Subcutaneous abdominal adipose tissue (tissue), 5 donors: ENCODE data around the gene FBN2.

Source experiments
- H3K27ac ChIP-seq: one replicate; pipeline ENCODE4 v1.7.0; 2013; ENCODE audit warnings: low read depth, mild to moderate bottlenecking, inconsistent platforms, low read length, moderate library complexity
- H3K27me3 ChIP-seq, 5 donors: one replicate each; pipeline ENCODE4 v1.7.0; 2013; ENCODE audit warnings: low read length in 5 of 5, inconsistent platforms in 1 of 5; ENCODE audit not compliant: control insufficient read depth in 5 of 5, insufficient read depth in 4 of 5
- H3K36me3 ChIP-seq, 5 donors: one replicate each; pipeline ENCODE4 v1.7.0; 2013; ENCODE audit warnings: low read length in 5 of 5; ENCODE audit not compliant: control insufficient read depth in 5 of 5, insufficient read depth in 5 of 5
- H3K4me1 ChIP-seq, 5 donors: one replicate each; pipeline ENCODE4 v1.7.0; 2013; ENCODE audit warnings: low read length in 5 of 5, mild to moderate bottlenecking in 3 of 5, moderate library complexity in 1 of 5; ENCODE audit not compliant: control insufficient read depth in 5 of 5, insufficient read depth in 5 of 5
- H3K4me3 ChIP-seq, 5 donors: one replicate each; pipeline ENCODE4 v1.7.0; 2013; ENCODE audit warnings: low read length in 5 of 5, low read depth in 1 of 5
- H3K9ac ChIP-seq, 5 donors: one replicate each; pipeline ENCODE4 v1.7.0; 2013; ENCODE audit warnings: low read length in 5 of 5, mild to moderate bottlenecking in 4 of 5, moderate library complexity in 3 of 5
- H3K9me3 ChIP-seq, 5 donors: one replicate each; pipeline ENCODE4 v1.7.0; 2013; ENCODE audit warnings: low read length in 5 of 5; ENCODE audit not compliant: control insufficient read depth in 5 of 5
- donor health status: healthy.
- donor health status: healthy.
- donor health status: healthy.
- donor health status: healthy.
- donor health status: healthy.

FBN2 gene

DNA sequence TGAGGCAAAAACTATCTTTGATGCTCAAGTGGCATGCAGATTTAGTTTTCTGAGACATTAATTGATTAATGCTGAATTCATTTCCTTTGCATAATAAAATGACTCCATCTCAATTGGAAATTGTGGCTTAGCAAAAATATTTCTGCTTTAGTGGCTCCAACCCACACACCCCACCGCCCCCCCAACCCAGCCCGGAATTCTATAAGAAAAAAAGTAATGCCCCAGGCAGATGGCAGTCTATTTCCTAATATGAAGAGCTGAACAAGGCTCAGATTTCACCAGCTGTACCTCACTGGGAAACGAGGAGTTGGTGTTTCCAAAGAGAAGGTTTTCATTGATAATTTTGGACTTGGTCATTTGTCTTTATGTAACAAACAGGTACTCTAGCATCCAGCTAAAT is 182.1 kb downstream of the FBN2 start:
- no peaks in the 10 kb centered on the region for H3K36me3 ChIP-seq
- no peak overlapping the region for H3K4me3 ChIP-seq
- no peak overlapping the region for H3K9ac ChIP-seq
- no peak overlapping the region for H3K27ac ChIP-seq
- H3K27me3 ChIP-seq = no peaks in the 10 kb centered on the region
- H3K9me3 ChIP-seq = no peaks in the 10 kb centered on the region
- no peaks in the 10 kb centered on the region for H3K4me1 ChIP-seq

DNA sequence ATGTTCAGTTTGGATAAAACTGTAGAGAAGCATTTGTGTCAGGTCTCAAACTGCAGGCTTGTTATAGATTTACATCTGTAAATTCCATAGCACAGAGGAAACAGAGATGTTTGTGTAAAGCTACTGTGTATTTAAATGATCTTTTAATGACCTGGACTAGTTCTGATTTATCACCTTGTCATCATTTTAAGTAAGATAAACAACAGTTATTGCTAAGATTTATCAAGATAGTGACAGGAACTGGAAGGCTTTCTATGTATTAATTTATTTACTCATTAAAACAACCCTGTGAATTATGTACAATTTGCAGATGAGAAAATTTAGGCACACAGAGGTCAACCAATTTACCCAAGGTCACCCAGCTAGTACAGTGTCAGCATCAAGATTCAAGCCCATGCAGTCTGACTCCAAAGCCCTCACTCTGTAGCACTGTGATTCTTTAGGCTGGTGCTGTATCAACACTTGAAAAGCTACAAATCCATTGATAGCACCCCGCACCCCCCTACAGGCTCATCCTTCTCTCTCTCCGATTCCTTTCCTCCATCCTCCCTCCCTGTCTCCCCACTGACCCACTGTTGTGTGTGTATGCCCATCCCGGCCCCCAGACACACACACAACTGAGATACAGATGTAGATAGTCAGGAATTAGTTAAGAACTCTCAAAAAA is 184.5 kb downstream of the FBN2 start:
- Histone ChIP-seq H3K9ac (no peak overlapping the region), H3K9me3 (no peaks in the 10 kb centered on the region), H3K27ac (no peak overlapping the region), H3K4me3 (no peak overlapping the region), H3K27me3 (no peaks in the 10 kb centered on the region), H3K36me3 (no peaks in the 10 kb centered on the region), H3K4me1 (no peaks in the 10 kb centered on the region)

DNA sequence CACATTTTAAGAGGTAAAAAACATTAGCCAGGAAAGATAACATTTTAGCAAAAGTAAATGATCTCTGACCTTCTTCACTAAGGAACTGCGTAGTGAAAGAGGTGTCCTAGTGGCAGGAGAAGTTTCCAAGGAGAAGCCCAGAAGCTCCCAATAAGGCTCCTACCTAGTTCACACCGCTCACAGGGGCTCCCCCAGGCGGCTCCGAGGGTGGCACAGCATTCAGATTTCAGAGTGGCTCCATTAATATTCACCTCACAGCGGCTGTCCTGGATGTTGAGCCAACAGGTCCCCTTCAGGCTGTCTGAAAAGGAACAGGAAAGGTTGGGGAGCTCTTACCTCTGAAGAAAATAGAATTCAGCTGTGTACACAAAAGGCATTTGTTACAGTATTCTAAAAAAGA is 187.3 kb downstream of the FBN2 start:
- no peaks in the 10 kb centered on the region for H3K9me3 ChIP-seq

DNA sequence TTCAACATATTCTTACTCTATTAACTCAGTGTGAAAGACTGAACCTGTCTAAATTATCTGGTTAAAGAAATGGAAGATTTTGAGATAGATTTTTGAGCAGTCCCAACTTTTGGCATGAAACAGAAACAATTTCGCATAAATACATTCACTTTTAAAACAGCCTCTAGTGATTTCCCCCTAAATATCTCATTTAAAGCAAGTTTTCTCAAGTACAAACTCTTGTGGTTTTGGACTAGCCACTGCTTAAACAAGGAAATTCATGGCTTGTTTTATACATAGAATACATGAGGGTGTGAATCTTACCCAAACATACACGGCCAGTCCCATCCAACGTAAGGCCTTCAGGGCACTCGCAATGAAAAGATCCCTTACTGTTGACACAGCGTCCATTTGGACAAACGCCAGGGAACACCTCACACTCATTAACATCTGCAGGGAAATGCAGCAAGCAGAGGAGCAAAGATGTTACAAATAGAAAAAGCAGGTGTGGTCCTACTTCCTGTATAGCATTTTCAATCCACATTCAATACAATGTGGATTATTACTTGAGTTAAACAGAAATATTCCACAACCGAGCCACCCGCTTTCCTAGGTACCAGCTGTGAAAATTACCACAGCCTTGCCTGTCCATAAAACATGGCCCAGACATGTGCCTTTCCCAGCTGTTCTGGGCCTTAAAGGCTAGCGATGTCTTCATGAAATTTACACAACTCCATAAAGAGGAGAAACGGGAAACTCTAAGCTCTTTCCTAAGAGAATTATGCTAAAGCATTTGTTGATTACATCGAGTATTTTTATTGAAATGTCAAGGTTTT is 188.8 kb downstream of the FBN2 start:
- H3K9ac ChIP-seq = no peak overlapping the region
- H3K9me3 ChIP-seq = no peaks in the 10 kb centered on the region
- no peaks in the 10 kb centered on the region for H3K27me3 ChIP-seq
- no peak overlapping the region for H3K27ac ChIP-seq
- H3K4me3 ChIP-seq = no peak overlapping the region
- H3K36me3 ChIP-seq = no peaks in the 10 kb centered on the region
- no peaks in the 10 kb centered on the region for H3K4me1 ChIP-seq

More for the DNA sequence above, 187.3 kb downstream of the FBN2 start:
- Histone ChIP-seq H3K4me1 (no peaks in the 10 kb centered on the region), H3K4me3 (no peak overlapping the region), H3K27ac (no peak overlapping the region), H3K36me3 (no peaks in the 10 kb centered on the region), H3K9ac (no peak overlapping the region), H3K27me3 (no peaks in the 10 kb centered on the region)

DNA sequence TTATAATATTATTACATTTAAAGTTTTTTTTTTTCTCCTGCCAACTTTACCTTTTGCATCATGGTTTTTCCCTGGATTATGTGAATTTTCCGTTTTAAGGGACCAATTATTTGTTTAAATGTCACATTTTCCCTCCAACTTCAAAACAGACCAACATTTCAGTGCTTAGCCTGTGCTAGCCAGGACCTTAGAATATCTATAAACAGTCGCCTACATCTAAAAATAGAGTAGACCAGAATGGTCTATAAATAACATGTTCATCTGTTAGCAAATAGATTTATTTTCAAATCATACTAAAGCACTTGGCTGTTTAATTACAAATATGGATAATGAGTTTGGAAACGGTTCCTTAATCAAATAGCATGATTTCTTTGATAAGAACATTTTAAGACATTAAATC is 192.0 kb downstream of the FBN2 start:
- Histone ChIP-seq H3K27me3 (peaks cover 0 to 4% (median 0%) of the 10 kb centered on the region in 5 donors), H3K9me3 (no peaks in the 10 kb centered on the region), H3K36me3 (no peaks in the 10 kb centered on the region), H3K27ac (no peak overlapping the region), H3K9ac (no peak overlapping the region), H3K4me3 (no peak overlapping the region), H3K4me1 (no peaks in the 10 kb centered on the region)

DNA sequence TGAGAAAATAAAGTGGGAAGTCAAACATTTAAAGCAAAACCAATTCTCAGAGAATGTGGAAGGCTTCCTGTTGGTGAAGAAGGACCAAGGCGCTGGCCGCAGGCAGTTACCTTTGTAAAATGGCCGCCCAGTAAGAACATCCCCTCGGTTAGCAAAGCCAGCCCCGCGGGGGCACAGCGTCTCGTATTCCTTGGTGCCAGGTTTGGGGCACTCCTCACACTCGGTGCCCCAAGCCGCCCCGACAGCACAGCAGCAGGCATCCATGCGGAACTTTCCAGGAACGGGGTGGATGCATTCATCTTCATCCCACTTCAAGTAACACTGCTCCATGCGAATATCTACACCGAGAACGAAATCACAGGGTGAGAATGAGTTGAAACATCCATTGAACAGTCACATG is 192.8 kb downstream of the FBN2 start:
- H3K4me1 ChIP-seq = no peaks in the 10 kb centered on the region
- H3K36me3 ChIP-seq = no peaks in the 10 kb centered on the region
- no peak overlapping the region for H3K9ac ChIP-seq
- H3K4me3 ChIP-seq = no peak overlapping the region
- H3K9me3 ChIP-seq = no peaks in the 10 kb centered on the region
- peaks cover 0 to 4% (median 0%) of the 10 kb centered on the region in 5 donors for H3K27me3 ChIP-seq
- H3K27ac ChIP-seq = no peak overlapping the region

DNA sequence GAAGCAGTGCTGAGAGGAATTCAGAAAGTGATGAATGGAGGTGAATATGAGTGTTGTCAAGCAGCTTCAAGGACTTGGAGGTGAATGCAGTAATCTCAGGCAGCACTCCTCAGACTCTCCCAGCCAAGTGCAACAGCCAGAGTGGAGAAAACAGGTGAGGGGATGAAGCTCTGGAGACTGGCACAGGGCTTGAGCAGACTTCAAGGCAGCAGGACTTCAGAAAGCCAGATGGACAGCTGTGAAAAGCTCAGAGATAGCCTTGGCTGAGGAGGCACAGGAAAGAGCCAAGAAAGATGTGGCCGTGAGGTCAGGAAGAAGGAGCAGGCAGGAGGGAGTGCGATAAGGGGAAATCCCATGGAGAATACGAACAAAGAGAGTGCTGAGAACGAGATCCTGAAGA is 194.9 kb downstream of the FBN2 start:
- no peak overlapping the region for H3K27ac ChIP-seq

DNA sequence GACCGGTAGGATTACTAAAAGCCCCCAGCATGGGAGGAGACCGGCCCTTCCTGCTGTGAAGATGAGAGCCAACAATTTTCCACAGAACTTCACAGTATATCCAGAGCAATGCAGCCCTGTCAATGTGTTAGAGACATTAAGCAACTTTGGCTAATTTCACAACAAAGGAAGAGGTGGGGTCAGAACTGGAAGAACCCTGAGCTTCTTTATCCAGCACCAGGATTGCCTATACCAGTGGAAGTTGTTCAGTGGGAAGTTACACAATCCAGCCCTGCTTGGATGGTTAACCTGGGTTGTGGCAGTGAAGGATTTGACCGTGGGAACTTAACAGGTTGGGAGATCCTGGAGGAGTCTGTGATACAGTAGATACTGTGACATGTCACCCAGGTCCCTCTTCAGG is 197.0 kb downstream of the FBN2 start:
- Histone ChIP-seq H3K36me3 (no peaks in the 10 kb centered on the region), H3K27me3 (peaks cover 0 to 4% (median 0%) of the 10 kb centered on the region in 5 donors), H3K4me3 (no peak overlapping the region), H3K27ac (no peak overlapping the region), H3K4me1 (peaks cover 0 to 2% (median 0%) of the 10 kb centered on the region in 5 donors), H3K9ac (no peak overlapping the region), H3K9me3 (no peaks in the 10 kb centered on the region)

More for the DNA sequence above, 194.9 kb downstream of the FBN2 start:
- H3K9me3 ChIP-seq = no peaks in the 10 kb centered on the region
- H3K4me1 ChIP-seq = no peaks in the 10 kb centered on the region
- no peak overlapping the region for H3K4me3 ChIP-seq
- no peaks in the 10 kb centered on the region for H3K36me3 ChIP-seq
- H3K27me3 ChIP-seq = peaks cover 0 to 4% (median 0%) of the 10 kb centered on the region in 5 donors
- H3K9ac ChIP-seq = no peak overlapping the region

DNA sequence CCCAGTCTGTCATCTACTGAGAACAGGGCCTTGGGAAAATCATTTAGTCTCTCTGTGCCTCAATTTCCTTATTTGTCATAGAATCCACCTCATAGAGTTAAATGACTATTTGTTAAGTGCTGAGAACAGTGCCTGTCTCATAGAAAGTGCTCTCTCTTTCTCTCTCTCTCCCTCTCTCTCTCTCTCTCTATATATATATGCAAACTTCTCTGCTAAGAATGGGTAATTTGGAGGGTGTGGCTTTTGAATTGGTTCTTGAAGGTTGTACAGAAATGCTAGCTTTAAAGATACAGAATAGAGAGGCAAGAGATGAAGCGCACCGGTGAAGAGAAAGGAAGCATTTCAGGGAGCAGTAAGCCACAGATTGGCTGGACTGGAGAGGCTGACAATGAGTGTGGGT is 197.4 kb downstream of the FBN2 start:
- Histone ChIP-seq H3K4me3 (no peak overlapping the region), H3K36me3 (no peaks in the 10 kb centered on the region), H3K4me1 (peaks cover 0 to 2% (median 0%) of the 10 kb centered on the region in 5 donors), H3K9ac (no peak overlapping the region), H3K27ac (no peak overlapping the region), H3K9me3 (no peaks in the 10 kb centered on the region), H3K27me3 (peaks cover 0 to 4% (median 0%) of the 10 kb centered on the region in 5 donors)

DNA sequence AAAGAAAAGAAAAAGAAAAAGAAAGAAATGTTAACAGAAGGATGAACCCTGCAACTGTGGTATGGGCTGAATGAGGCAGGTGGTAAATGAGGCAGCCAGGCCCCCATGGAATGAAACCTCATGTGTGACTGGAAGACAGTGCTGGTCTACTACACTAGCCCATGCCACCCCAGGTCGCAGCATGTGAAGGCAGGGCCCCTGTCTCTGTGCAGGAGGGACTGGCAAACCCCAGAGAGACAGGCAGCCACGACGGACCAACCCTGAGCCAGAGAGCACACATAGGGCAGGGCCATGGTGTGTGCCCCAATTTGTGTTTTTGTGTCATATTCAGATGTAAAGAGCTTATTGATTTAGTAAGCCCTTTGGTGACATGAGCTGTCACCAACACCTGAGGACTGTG is 198.5 kb downstream of the FBN2 start:
- no peak overlapping the region for H3K4me3 ChIP-seq
- no peaks in the 10 kb centered on the region for H3K36me3 ChIP-seq
- no peaks in the 10 kb centered on the region for H3K9me3 ChIP-seq
- H3K9ac ChIP-seq = no peak overlapping the region
- H3K27me3 ChIP-seq = peaks cover 0 to 4% (median 0%) of the 10 kb centered on the region in 5 donors
- no peak overlapping the region for H3K27ac ChIP-seq
- peaks cover 0 to 2% (median 0%) of the 10 kb centered on the region in 5 donors for H3K4me1 ChIP-seq
